ENCODE measurements around the gene DIDO1.

DNA sequence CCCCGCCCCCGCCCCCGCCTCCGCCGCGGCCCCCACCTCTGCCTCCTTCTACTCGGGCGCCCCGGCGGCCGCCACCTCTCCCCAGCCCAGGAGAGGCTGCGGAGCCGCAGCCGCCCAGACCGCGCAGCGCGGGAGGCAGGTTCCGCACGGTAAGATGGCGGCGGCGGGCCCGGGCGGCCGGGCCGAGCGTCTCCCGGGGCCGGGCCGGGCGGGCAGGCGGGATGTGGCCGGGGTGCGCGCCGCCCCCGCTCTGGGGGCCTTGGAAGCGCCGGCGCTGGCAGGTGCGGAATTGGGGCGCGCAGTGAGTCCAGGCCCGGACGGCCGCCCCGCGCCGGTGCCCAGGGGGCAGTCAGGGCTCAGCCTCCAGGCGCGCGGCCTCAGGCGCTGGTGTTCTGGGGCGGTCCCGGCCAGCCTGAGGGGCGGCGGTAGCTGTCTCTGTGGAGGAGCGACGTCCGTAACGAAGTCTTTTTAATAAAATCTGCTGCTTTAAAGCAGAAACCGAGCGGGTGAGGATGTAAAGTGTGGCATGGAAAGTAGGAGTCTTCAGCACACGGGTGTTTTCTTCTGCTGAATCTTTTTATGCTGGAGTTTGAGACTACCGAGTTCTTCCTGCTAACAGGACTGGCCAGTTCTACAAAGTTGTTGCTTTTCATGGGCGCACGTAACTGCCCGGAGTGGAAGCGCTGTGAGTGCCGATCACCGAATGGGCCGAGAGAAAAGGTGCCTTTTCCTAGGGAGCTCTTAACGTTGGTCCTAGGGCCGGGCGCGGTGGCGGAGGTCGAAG is 12.0 kb upstream of the DIDO1 start, which contains the start of gene GID8:
- TF ChIP-seq CEBPB (tag; IDR thresholded peaks at IDR 0.05) (no peak), CBX1 (IDR thresholded peaks at IDR 0.05; ENCODE audit: low read depth) (no peak), JUND (IDR thresholded peaks at IDR 0.05; ENCODE audit: borderline replicate concordance, low read depth, low read length) (no peak), JUND (tag; IDR thresholded peaks at IDR 0.05; ENCODE audit: borderline replicate concordance, low read depth, low read length) (no peak)

Measured in K562 (cell line).